HG03354 (cell line): ENCODE measurements around the gene MTA3.

Source experiments
- ATAC-seq: cut with Tn5 transposase; IDR thresholded peaks from one replicate; pipeline ENCODE4 v1.9.1; 2021; ENCODE audit warnings: mild to moderate bottlenecking; ENCODE audit not compliant: unreplicated experiment, poor library complexity, severe bottlenecking

Gene MTA3

GRCh38 chr2:42754776-42755140 is 186.3 kb downstream of the MTA3 start:
- ATAC-seq: no peak

- ATAC-seq: no peak
Measured at GRCh38 chr2:42755191-42755880, 186.9 kb downstream of the MTA3 start.

GRCh38 chr2:42756150-42756775 is 187.8 kb downstream of the MTA3 start:
- ATAC-seq: no peak

GRCh38 chr2:42756966-42757513 is 188.6 kb downstream of the MTA3 start:
- ATAC-seq: no peak

GRCh38 chr2:42757981-42758740 is 189.7 kb downstream of the MTA3 start:
- no peak for ATAC-seq

GRCh38 chr2:42758751-42759150 is 190.3 kb downstream of the MTA3 start:
- no peak for ATAC-seq

GRCh38 chr2:42761554-42761953 is 193.1 kb downstream of the MTA3 start:
- no peak for ATAC-seq

GRCh38 chr2:42762155-42762554 is 193.7 kb downstream of the MTA3 start:
- no peak for ATAC-seq

- ATAC-seq: no peak
Measured at GRCh38 chr2:42762823-42763804, 194.7 kb downstream of the MTA3 start.

- ATAC-seq: no peak
Measured at GRCh38 chr2:42764096-42764495, 195.7 kb downstream of the MTA3 start, which contains the start of gene OXER1. Gene OXER1, minus strand, starts transcription at chr2:42764135. Its CDS starts 73 bp downstream, at chr2:42764062.

- no peak for ATAC-seq
Measured at GRCh38 chr2:42764901-42765300, 196.5 kb downstream of the MTA3 start.

- no peak for ATAC-seq
Measured at GRCh38 chr2:42765686-42766085, 197.3 kb downstream of the MTA3 start.

- no peak for ATAC-seq
Measured at GRCh38 chr2:42767080-42767898, 198.9 kb downstream of the MTA3 start.

GRCh38 chr2:42767899-42768705 is 199.7 kb downstream of the MTA3 start:
- no peak for ATAC-seq

- ATAC-seq: no peak
Measured at GRCh38 chr2:42768706-42769256, 200.3 kb downstream of the MTA3 start.

GRCh38 chr2:42769583-42770287 is 201.3 kb downstream of the MTA3 start:
- ATAC-seq: no peak
